Measurements from ENCODE around the gene G6PC1.
"Not testable (repeated sequence)": the region's sequence is repeated elsewhere in the genome, so short reads cannot be mapped to it uniquely, and the experiment has no call there.

Gene G6PC1

DNA sequence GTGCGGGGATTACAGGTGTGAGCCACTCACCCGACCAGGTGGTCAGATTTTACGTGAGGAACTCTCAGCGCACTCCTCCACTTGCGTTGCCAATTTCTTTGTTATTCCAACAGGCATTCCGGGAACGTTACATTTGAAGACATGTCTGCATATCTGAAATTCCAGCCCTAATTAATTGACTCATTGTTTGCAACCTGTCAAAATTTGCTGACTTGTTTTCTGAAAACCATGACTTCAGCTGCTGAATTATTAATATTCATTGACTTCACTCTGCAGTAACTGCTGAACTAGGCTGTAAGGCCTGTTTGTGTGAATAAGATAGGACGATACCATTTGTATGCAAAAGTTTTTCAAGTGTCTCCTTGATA lies 16.6 kb downstream of the G6PC1 start:
- H3K4me2 ChIP-seq (ENCODE audit: low read length): no peak overlapping the region
- H3F3A ChIP-seq (ENCODE audit: insufficient read depth, low read length): no peaks in the 10 kb centered on the region
- no peaks in the 10 kb centered on the region for H3K9me3 ChIP-seq (ENCODE audit: low read length)
- no peak for TF ChIP-seq EZH2 (IDR thresholded peaks at IDR 0.05; ENCODE audit: borderline replicate concordance, low read length)
- TF ChIP-seq, protein P1, sequence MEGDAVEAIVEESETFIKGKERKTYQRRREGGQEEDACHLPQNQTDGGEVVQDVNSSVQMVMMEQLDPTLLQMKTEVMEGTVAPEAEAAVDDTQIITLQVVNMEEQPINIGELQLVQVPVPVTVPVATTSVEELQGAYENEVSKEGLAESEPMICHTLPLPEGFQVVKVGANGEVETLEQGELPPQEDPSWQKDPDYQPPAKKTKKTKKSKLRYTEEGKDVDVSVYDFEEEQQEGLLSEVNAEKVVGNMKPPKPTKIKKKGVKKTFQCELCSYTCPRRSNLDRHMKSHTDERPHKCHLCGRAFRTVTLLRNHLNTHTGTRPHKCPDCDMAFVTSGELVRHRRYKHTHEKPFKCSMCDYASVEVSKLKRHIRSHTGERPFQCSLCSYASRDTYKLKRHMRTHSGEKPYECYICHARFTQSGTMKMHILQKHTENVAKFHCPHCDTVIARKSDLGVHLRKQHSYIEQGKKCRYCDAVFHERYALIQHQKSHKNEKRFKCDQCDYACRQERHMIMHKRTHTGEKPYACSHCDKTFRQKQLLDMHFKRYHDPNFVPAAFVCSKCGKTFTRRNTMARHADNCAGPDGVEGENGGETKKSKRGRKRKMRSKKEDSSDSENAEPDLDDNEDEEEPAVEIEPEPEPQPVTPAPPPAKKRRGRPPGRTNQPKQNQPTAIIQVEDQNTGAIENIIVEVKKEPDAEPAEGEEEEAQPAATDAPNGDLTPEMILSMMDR (IDR thresholded peaks at IDR 0.05; ENCODE audit: low read length): no peak
- no peaks in the 10 kb centered on the region for H3K36me3 ChIP-seq (ENCODE audit: insufficient read depth, low read length)
- no peaks in the 10 kb centered on the region for H3K79me2 ChIP-seq (ENCODE audit: insufficient read depth, low read length)
- H3K9me2 ChIP-seq (ENCODE audit: low read depth, low read length): no peaks in the 10 kb centered on the region
- H3K9ac ChIP-seq (ENCODE audit: low read length): no peak overlapping the region
- no peak overlapping the region for H2AFZ ChIP-seq (ENCODE audit: low read length)
- H3K27ac ChIP-seq (ENCODE audit: low read depth, low read length, poor library complexity, severe bottlenecking): no peak overlapping the region
- H4K20me1 ChIP-seq (ENCODE audit: insufficient read depth, low read length): no peaks in the 10 kb centered on the region
- H3K4me1 ChIP-seq (ENCODE audit: insufficient read depth, low read length, severe bottlenecking): no peaks in the 10 kb centered on the region
- no peak overlapping the region for H3K4me3 ChIP-seq (ENCODE audit: low read depth, low read length, poor library complexity, severe bottlenecking)
- no peaks in the 10 kb centered on the region for H3K27me3 ChIP-seq (ENCODE audit: insufficient read depth, low read length)

DNA sequence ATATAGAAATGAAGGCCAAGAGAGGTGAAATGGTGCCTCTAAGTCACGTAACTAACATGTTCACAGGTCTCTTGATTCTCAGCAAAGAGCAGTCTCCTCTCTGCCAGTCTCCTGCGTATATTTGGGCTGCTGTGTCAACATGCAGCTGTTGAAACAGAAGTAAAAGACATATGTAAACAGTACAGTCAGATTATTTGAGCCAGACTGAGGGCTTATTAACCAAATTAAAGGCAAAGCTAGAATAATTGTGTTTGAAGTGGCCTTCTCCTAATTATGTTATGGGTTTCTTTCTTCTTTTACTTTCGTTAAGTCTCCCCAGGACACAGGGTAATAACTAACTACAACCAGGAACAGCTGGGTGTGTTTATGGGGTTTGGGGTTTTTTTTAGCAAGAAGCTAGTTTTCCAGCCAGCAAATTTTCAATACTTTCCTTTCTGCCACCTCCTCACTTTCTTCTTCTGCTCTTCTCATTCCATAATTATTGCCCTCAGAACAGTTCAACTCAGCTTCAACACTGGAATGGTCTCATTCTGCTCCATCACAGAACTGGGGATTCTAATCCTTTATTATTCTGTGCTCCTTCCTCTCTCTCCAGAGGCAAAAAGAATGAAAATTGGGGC lies 18.4 kb downstream of the G6PC1 start:
- H3K27me3 ChIP-seq (ENCODE audit: insufficient read depth, low read length): no peaks in the 10 kb centered on the region
- no peaks in the 10 kb centered on the region for H3K4me1 ChIP-seq (ENCODE audit: insufficient read depth, low read length, severe bottlenecking)
- no peak for TF ChIP-seq EZH2 (IDR thresholded peaks at IDR 0.05; ENCODE audit: borderline replicate concordance, low read length)
- TF ChIP-seq, protein P1 (IDR thresholded peaks at IDR 0.05; ENCODE audit: low read length): no peak
- H3F3A ChIP-seq (ENCODE audit: insufficient read depth, low read length): no peaks in the 10 kb centered on the region
- no peaks in the 10 kb centered on the region for H3K9me2 ChIP-seq (ENCODE audit: low read depth, low read length)
- H3K4me3 ChIP-seq (ENCODE audit: low read depth, low read length, poor library complexity, severe bottlenecking): no peak overlapping the region
- no peaks in the 10 kb centered on the region for H3K36me3 ChIP-seq (ENCODE audit: insufficient read depth, low read length)
- H3K9ac ChIP-seq (ENCODE audit: low read length): no peak overlapping the region
- H3K9me3 ChIP-seq (ENCODE audit: low read length): no peaks in the 10 kb centered on the region
- H3K4me2 ChIP-seq (ENCODE audit: low read length): no peak overlapping the region
- H4K20me1 ChIP-seq (ENCODE audit: insufficient read depth, low read length): no peaks in the 10 kb centered on the region
- no peak overlapping the region for H3K27ac ChIP-seq (ENCODE audit: low read depth, low read length, poor library complexity, severe bottlenecking)
- no peaks in the 10 kb centered on the region for H3K79me2 ChIP-seq (ENCODE audit: insufficient read depth, low read length)
- H2AFZ ChIP-seq (ENCODE audit: low read length): no peak overlapping the region

DNA sequence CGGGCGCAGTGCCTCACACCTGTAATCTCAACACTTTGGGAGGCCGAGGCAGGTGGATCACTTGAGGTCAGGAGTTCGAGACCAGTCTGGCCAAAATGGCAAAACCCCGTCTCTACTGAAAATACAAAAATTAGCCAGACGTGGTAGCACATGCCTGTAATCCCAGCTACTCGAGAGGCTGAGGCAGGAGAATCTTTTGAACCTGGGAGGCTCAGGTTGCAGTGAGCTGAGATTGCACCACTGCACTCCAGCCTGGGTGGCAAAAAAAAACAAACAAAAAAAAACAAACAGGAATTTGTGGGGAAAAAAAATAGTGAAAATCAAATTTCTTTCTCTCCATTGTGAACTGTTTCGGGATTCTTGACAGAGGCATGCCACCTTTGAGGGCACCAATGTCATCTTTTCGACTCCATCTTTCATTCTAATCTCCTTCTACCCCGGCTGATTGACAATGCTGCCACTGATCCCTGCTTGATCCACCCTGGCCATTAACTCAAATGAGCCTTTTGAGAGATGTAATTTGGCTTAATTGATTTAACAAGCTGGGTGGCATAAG lies 19.0 kb downstream of the G6PC1 start:
- H3K9me2 ChIP-seq (ENCODE audit: low read depth, low read length); H3K4me2 ChIP-seq (ENCODE audit: low read length); H3K9me3 ChIP-seq (ENCODE audit: low read length); H4K20me1 ChIP-seq (ENCODE audit: insufficient read depth, low read length); H3K9ac ChIP-seq (ENCODE audit: low read length); H3K27me3 ChIP-seq (ENCODE audit: insufficient read depth, low read length); H3K36me3 ChIP-seq (ENCODE audit: insufficient read depth, low read length); H3K27ac ChIP-seq (ENCODE audit: low read depth, low read length, poor library complexity, severe bottlenecking); H3K4me3 ChIP-seq (ENCODE audit: low read depth, low read length, poor library complexity, severe bottlenecking); H2AFZ ChIP-seq (ENCODE audit: low read length); H3F3A ChIP-seq (ENCODE audit: insufficient read depth, low read length); H3K79me2 ChIP-seq (ENCODE audit: insufficient read depth, low read length); H3K4me1 ChIP-seq (ENCODE audit: insufficient read depth, low read length, severe bottlenecking): not testable (repeated sequence)
